H1 (cell line): Measurements from ENCODE around the gene ANKRD29. TPM values are rescaled to one million over a fixed set of nuclear protein-coding genes. Genes with fewer than 3 reads are reported as not detected.

Source experiments
- CTCF ChIA-PET: fragments of 300-600 bp; sonication (Branson Sonifier 250); formaldehyde crosslinking; loops from one replicate; lab custom pipeline; 2021; ENCODE audit not compliant: partially characterized antibody; lab: Charles Lee
- POLR2A ChIA-PET: fragments of 300-600 bp; sonication (Branson Sonifier 250); formaldehyde crosslinking; loops from one replicate; lab custom pipeline; 2021; ENCODE audit warnings: inconsistent platforms; ENCODE audit not compliant: partially characterized antibody; lab: Charles Lee
- DNase-seq, 2 experiments: peaks; one replicate each; pipeline versions ENCODE4 v3.0.0 to v3.0.0-alpha.2; 2010 to 2022; ENCODE audit warnings: low spot score in 2 of 2, low read depth in 1 of 2, mixed read lengths in 1 of 2
- FAIRE-seq: peaks from 2 replicates; lab custom pipeline; 2011; peaks lifted over from hg19 to GRCh38; lab: Jason Lieb, UNC
- H2AFZ ChIP-seq: 2 replicates; pipeline ENCODE4 v1.8.1; 2012; ENCODE audit warnings: low read length, inconsistent platforms
- H2AK5ac ChIP-seq: 2 replicates; pipeline ENCODE4 v1.6.1; 2013; ENCODE audit warnings: low read depth, low read length
- H2BK120ac ChIP-seq: replicated peaks from 2 replicates; pipeline ENCODE3; 2013; ENCODE audit warnings: low read depth, low read length, inconsistent platforms
- H2BK12ac ChIP-seq: 2 replicates; pipeline ENCODE4 v1.6.1; 2013; ENCODE audit warnings: low read depth, low read length
- H2BK15ac ChIP-seq: 2 replicates; pipeline ENCODE4 v1.6.1; 2013; ENCODE audit warnings: low read length
- H2BK20ac ChIP-seq: 2 replicates; pipeline ENCODE4 v1.6.1; 2013; ENCODE audit warnings: low read length
- H2BK5ac ChIP-seq: 2 replicates; pipeline ENCODE4 v1.6.1; 2013; ENCODE audit warnings: low read depth, low read length
- H3K14ac ChIP-seq: 2 replicates; pipeline ENCODE4 v1.6.1; 2013; ENCODE audit warnings: inconsistent platforms; ENCODE audit not compliant: insufficient read length
- H3K18ac ChIP-seq: 2 replicates; pipeline ENCODE4 v1.6.1; 2013; ENCODE audit warnings: low read length; ENCODE audit errors: extremely low read depth
- H3K23ac ChIP-seq: 2 replicates; pipeline ENCODE4 v1.6.1; 2013; ENCODE audit warnings: inconsistent platforms; ENCODE audit not compliant: insufficient read length
- H3K23me2 ChIP-seq: 2 replicates; pipeline ENCODE4 v1.6.1; 2013; ENCODE audit warnings: low read depth, low read length
- H3K27ac ChIP-seq: 2 replicates; pipeline ENCODE4 v1.6.1; 2011; ENCODE audit warnings: low read depth, low read length, inconsistent platforms
- H3K27me3 ChIP-seq, 4 experiments: replicated peaks in 1 of 4; 1 replicate in 1 of 4; 2 replicates in 3 of 4; pipeline versions ENCODE4 v1.6.1 to v1.8.1; 2011 to 2013; ENCODE audit warnings: low read length in 3 of 4, mild to moderate bottlenecking in 3 of 4, inconsistent platforms in 2 of 4, mixed read lengths in 2 of 4, moderate library complexity in 1 of 4; ENCODE audit not compliant: control insufficient read depth in 3 of 4, insufficient read depth in 3 of 4; ENCODE audit errors: extremely low read depth in 1 of 4
- H3K36me3 ChIP-seq, 4 experiments: 2 replicates each; pipeline versions ENCODE4 v1.6.1 to v1.8.1; 2011 to 2013; ENCODE audit warnings: mild to moderate bottlenecking in 4 of 4, low read length in 3 of 4, moderate library complexity in 2 of 4, control low read depth in 1 of 4, inconsistent platforms in 1 of 4; ENCODE audit not compliant: insufficient read depth in 4 of 4, control insufficient read depth in 2 of 4
- H3K4ac ChIP-seq: replicated peaks from 2 replicates; pipeline ENCODE3; 2013; ENCODE audit warnings: low read length, low read depth, mixed read lengths, inconsistent platforms; ENCODE audit not compliant: insufficient read length
- H3K4me1 ChIP-seq, 4 experiments: replicated peaks in 1 of 4; 1 replicate in 1 of 4; 2 replicates in 3 of 4; pipeline versions ENCODE4 v1.6.1 to v1.8.1; 2011 to 2013; ENCODE audit warnings: low read length in 3 of 4, inconsistent platforms in 2 of 4, mixed read lengths in 1 of 4; ENCODE audit not compliant: insufficient read depth in 4 of 4, control insufficient read depth in 3 of 4
- H3K4me2 ChIP-seq, 2 experiments: 2 replicates each; pipeline versions ENCODE4 v1.6.1 to v1.8.1; 2011 to 2013; ENCODE audit warnings: low read depth in 2 of 2, low read length in 2 of 2, control low read depth in 1 of 2, inconsistent platforms in 1 of 2, mild to moderate bottlenecking in 1 of 2; ENCODE audit not compliant: insufficient read depth in 1 of 2
- H3K4me3 ChIP-seq, 4 experiments: fragments of 200-600, 300-600 bp in 1 of 4; sonication (generic), shearing (Covaris generic), sonication (Bioruptor Twin) in 1 of 4; 2 replicates each; pipeline versions ENCODE4 v1.5.1 to v1.8.1; 2011 to 2016; ENCODE audit warnings: low read length in 4 of 4, low read depth in 3 of 4, control low read depth in 2 of 4, inconsistent platforms in 2 of 4, mild to moderate bottlenecking in 2 of 4, mixed read lengths in 1 of 4, moderate library complexity in 1 of 4; ENCODE audit not compliant: insufficient read depth in 2 of 4; ENCODE audit errors: extremely low read depth in 1 of 4
- H3K56ac ChIP-seq: replicated peaks from 2 replicates; pipeline ENCODE3; 2013; ENCODE audit warnings: low read depth, mild to moderate bottlenecking, mixed read lengths, low read length, inconsistent platforms; ENCODE audit not compliant: insufficient read length
- H3K79me1 ChIP-seq: 2 replicates; pipeline ENCODE4 v1.6.1; 2013; ENCODE audit warnings: low read depth, low read length, control low read depth
- H3K79me2 ChIP-seq, 2 experiments: 2 replicates each; pipeline versions ENCODE4 v1.6.1 to v1.8.1; 2012 to 2013; ENCODE audit warnings: low read length in 2 of 2, mild to moderate bottlenecking in 2 of 2, inconsistent platforms in 1 of 2; ENCODE audit not compliant: insufficient read depth in 2 of 2, control insufficient read depth in 1 of 2
- H3K9ac ChIP-seq, 4 experiments: replicated peaks in 1 of 4; 1 replicate in 1 of 4; 2 replicates in 3 of 4; pipeline versions ENCODE4 v1.6.1 to v1.8.1; 2011 to 2013; ENCODE audit warnings: low read depth in 3 of 4, low read length in 3 of 4, control low read depth in 2 of 4, mild to moderate bottlenecking in 2 of 4, moderate library complexity in 2 of 4, inconsistent platforms in 1 of 4; ENCODE audit errors: extremely low read depth in 1 of 4
- H3K9me3 ChIP-seq, 2 experiments: 2 replicates each; pipeline versions ENCODE4 v1.6.1 to v1.8.1; 2012 to 2013; ENCODE audit warnings: mild to moderate bottlenecking in 2 of 2, moderate library complexity in 2 of 2, control low read depth in 1 of 2, inconsistent platforms in 1 of 2, low read depth in 1 of 2, low read length in 1 of 2, mixed read lengths in 1 of 2; ENCODE audit not compliant: insufficient read depth in 2 of 2
- H4K20me1 ChIP-seq, 2 experiments: replicated peaks in 1 of 2; 2 replicates each; pipeline versions ENCODE3 to v1.8.1; 2011 to 2013; ENCODE audit warnings: inconsistent platforms in 2 of 2, low read length in 2 of 2, mild to moderate bottlenecking in 1 of 2; ENCODE audit not compliant: insufficient read depth in 2 of 2, control insufficient read depth in 1 of 2
- H4K5ac ChIP-seq: 2 replicates; pipeline ENCODE4 v1.6.1; 2013; ENCODE audit warnings: low read length, low read depth, mixed read lengths, inconsistent platforms; ENCODE audit not compliant: insufficient read length
- H4K8ac ChIP-seq: 2 replicates; pipeline ENCODE4 v1.8.0; 2013; ENCODE audit warnings: mild to moderate bottlenecking, moderate library complexity, low read length, inconsistent platforms; ENCODE audit not compliant: insufficient read depth; ENCODE audit errors: extremely low read depth
- H4K91ac ChIP-seq: replicated peaks from 2 replicates; pipeline ENCODE3; 2013; ENCODE audit warnings: low read length, mixed read lengths, inconsistent platforms; ENCODE audit not compliant: insufficient read length
- ATF2 ChIP-seq: IDR thresholded peaks from 2 replicates; pipeline ENCODE4 v1.6.1; 2012; ENCODE audit warnings: low read length, inconsistent platforms
- EZH2 ChIP-seq: fragments of 200-600 bp; sonication (generic); IDR thresholded peaks from 2 replicates; pipeline ENCODE4 v1.7.1; 2012; ENCODE audit warnings: low read depth, mild to moderate bottlenecking, moderate library complexity, low read length, inconsistent platforms; ENCODE audit not compliant: severe bottlenecking
- HDAC2 ChIP-seq, 2 experiments: fragments of 300-600 bp in 1 of 2; sonication (generic) in 1 of 2; IDR thresholded peaks; 2 replicates each; pipeline ENCODE4 v1.6.1; 2011 to 2012; ENCODE audit warnings: low read depth in 2 of 2, low read length in 2 of 2, mild to moderate bottlenecking in 2 of 2, moderate library complexity in 2 of 2, borderline replicate concordance in 1 of 2, inconsistent platforms in 1 of 2
- KDM1A ChIP-seq: fragments of 200-600, 300-600 bp; sonication (generic); IDR thresholded peaks from 2 replicates; pipeline ENCODE4 v1.7.1; 2016; ENCODE audit warnings: mild to moderate bottlenecking, low read length, borderline replicate concordance
- NRF1 ChIP-seq: IDR thresholded peaks from 2 replicates; pipeline ENCODE4 v1.6.1; 2011; ENCODE audit warnings: mild to moderate bottlenecking, low read depth, low read length, improper control_type of control experiment
- TAF7 ChIP-seq: optimal IDR thresholded peaks from 2 replicates; pipeline ENCODE3; 2011; ENCODE audit warnings: low read depth, mild to moderate bottlenecking, inconsistent platforms, low read length, moderate library complexity, borderline replicate concordance
- WGBS, 2 experiments: shearing (Covaris generic) in 1 of 2; methylation state at CpG; one replicate each; pipeline versions ENCODE4 v1.1.6 to v1.1.7; 2013 to 2015; ENCODE audit warnings: low lambda C conversion rate in 2 of 2, mixed read lengths in 2 of 2, inconsistent platforms in 1 of 2, low coverage in 1 of 2, missing lambda C conversion rate in 1 of 2; ENCODE audit not compliant: insufficient replicate concordance in 2 of 2, insufficient coverage in 1 of 2, insufficient read length in 1 of 2; ENCODE audit errors: extremely low coverage in 1 of 2, missing lambda C conversion rate in 1 of 2; 5-methylcytosine and 5-hydroxymethylcytosine counted together
- polyA plus RNA-seq, 7 experiments: library from polyadenylated mRNA; depleted of rRNA in 3 of 7; stranded (reverse) in 5 of 7; unstranded in 2 of 7; fragments of >200 nt in 5 of 7; fragments of 200-250 nt in 2 of 7; gene quantifications; 1 replicate in 5 of 7; 2 replicates in 1 of 7; 4 replicates in 1 of 7; pipeline versions ENCODE4 v1.2.1 to v1.2.3, GENCODE V29; 2011 to 2013; ENCODE audit warnings: missing spikeins in 2 of 7, mixed read lengths in 2 of 7
- total RNA-seq: library from RNA; stranded (reverse); fragmentation: NEBNext Ultra II Directional; extraction: Animal tissue kit (Norgen Biotek cat#: 25700); gene quantifications from 2 replicates; pipeline ENCODE4 v1.2.1, GENCODE V29; 2021

Gene ANKRD29
- total and polyA plus RNA-seq, 2 of the 8 experiments (the other 6 are each of a cell fraction or from before 2014, with no cell fraction given), result 3.0 to 7.3 TPM

GRCh38 chr18:23556145-23556780, 106.4 kb downstream of the ANKRD29 start:
- FAIRE-seq (no peak), DNase-seq (no peak)
- H3K23ac ChIP-seq, result no peak overlapping the region
- no peaks in the 10 kb centered on the region for H3K79me1 ChIP-seq
- H3K27ac ChIP-seq, result no peak overlapping the region
- 0 out of 7 replicates have a peak overlapping the region, but pooled peaks of 1 of the 4 experiments have one; percentile 17 for H3K9ac ChIP-seq
- no peak overlapping the region for H3K56ac ChIP-seq
- no peak overlapping the region for H2BK15ac ChIP-seq
- no peaks in the 10 kb centered on the region for H3K23me2 ChIP-seq
- WGBS, 2 experiments, result 90% methylated on average over 19 of the region's 19 CpGs; no CpG with 5 or more reads in 1 of the 2 experiments
- CTCF ChIA-PET, result interaction anchor here (1.4 to 1.5 kb wide), 2 partner anchors 14 to 23 kb away, joined by 3 to 4 read pairs; no protein-coding TSS in a partner anchor
- H3K14ac ChIP-seq, result no peak overlapping the region
- H2AK5ac ChIP-seq, result no peak overlapping the region
- H2BK120ac ChIP-seq, result no peak overlapping the region
- no peak overlapping the region for H4K91ac ChIP-seq
- H3K4me1 ChIP-seq, result no peaks in the 10 kb centered on the region
- no peak overlapping the region for H3K4ac ChIP-seq
- no peaks in the 10 kb centered on the region for H3K27me3 ChIP-seq
- H3K18ac ChIP-seq, result no peak overlapping the region
- no peak for TF ChIP-seq HDAC2 (IDR thresholded peaks at IDR 0.05; ENCODE audit: borderline replicate concordance in 1 of 2, low read depth in 2 of 2, low read length in 2 of 2)
- TF ChIP-seq NRF1, result no peak
- TF ChIP-seq TAF7, result no peak
- no peak for TF ChIP-seq EZH2
- no peak for TF ChIP-seq KDM1A
- TF ChIP-seq ATF2, result no peak
- POLR2A ChIA-PET, result no interaction called here
- peaks cover 10 to 61% (median 38%) of the 10 kb centered on the region in 4 experiments; a peak in 7 of 8 replicates for H3K36me3 ChIP-seq
- H2BK20ac ChIP-seq, result no peak overlapping the region
- H2BK12ac ChIP-seq, result no peak overlapping the region
- no peak overlapping the region for H4K5ac ChIP-seq
- peaks cover 0 to 3% of the 10 kb centered on the region in 2 experiments for H4K20me1 ChIP-seq
- no peak overlapping the region; the same call in 1 of the 2 replicates for H4K8ac ChIP-seq
- H3K9me3 ChIP-seq, result no peaks in the 10 kb centered on the region
- H3K4me2 ChIP-seq, result no peak overlapping the region
- no peak overlapping the region for H2BK5ac ChIP-seq
- no peaks in the 10 kb centered on the region for H3K79me2 ChIP-seq
- H3K4me3 ChIP-seq, result no peak overlapping the region
- no peak overlapping the region for H2AFZ ChIP-seq
